HepG2 (cell line): ENCODE measurements around the gene ACP5. TPM values are rescaled to one million over a fixed set of nuclear protein-coding genes. Genes with fewer than 3 reads are reported as not detected.

Source experiments
- ATAC-seq: fragments of 200-7000 bp; cut with Tn5 transposase; 3 replicates; pipeline ENCODE4 v1.9.1; 2020; ENCODE audit warnings: mild to moderate bottlenecking, moderate library complexity
- BruUV-seq: library from RNA; stranded (reverse); fragments of 400-500 nt; replicated peaks from 2 replicates; lab custom pipeline; 2021; lab: Mats Ljungman, UMichigan
- CTCF ChIA-PET: fragments of 300-600 bp; formaldehyde crosslinking; extraction: SDS; loops from one replicate; lab custom pipeline; 2021; ENCODE audit warnings: low total read pairs, inconsistent platforms, low intra/inter-chr PET ratio; lab: Yijun Ruan, JAX
- POLR2A ChIA-PET: fragments of 350-600 bp; sonication (Branson Sonifier 250); formaldehyde crosslinking; loops from one replicate; lab custom pipeline; 2020; ENCODE audit warnings: antibody characterized with exemption, inconsistent platforms; lab: Yijun Ruan, JAX
- DNase-seq: peaks from one replicate; pipeline ENCODE4 v3.0.0-alpha.2; 2015; ENCODE audit warnings: low spot score
- FAIRE-seq: peaks from 3 replicates; lab custom pipeline; 2011; peaks lifted over from hg19 to GRCh38; lab: Jason Lieb, UNC
- H2AFZ ChIP-seq: one replicate; pipeline ENCODE4 v1.6.1; 2011; ENCODE audit warnings: low read length, inconsistent platforms
- H3K27ac ChIP-seq: fragments of 300-600 bp; 3 replicates; pipeline ENCODE4 v1.8.0; 2011; ENCODE audit warnings: mixed run types, mild to moderate bottlenecking, mixed read lengths, low read length, inconsistent platforms; ENCODE audit not compliant: insufficient read depth; ENCODE audit errors: extremely low read length
- H3K27me3 ChIP-seq, 2 experiments: fragments of 200-600 bp in 1 of 2; 2 replicates in 1 of 2; 3 replicates in 1 of 2; pipeline versions ENCODE4 v1.6.0 to v1.8.0; 2011; ENCODE audit warnings: low read length in 2 of 2, mild to moderate bottlenecking in 2 of 2, moderate library complexity in 2 of 2, inconsistent platforms in 1 of 2; ENCODE audit not compliant: insufficient read depth in 2 of 2, control insufficient read depth in 1 of 2
- H3K36me3 ChIP-seq, 2 experiments: fragments of 200-600 bp in 1 of 2; replicated peaks in 1 of 2; 2 replicates in 1 of 2; 3 replicates in 1 of 2; pipeline versions ENCODE4 v1.5.1 to v1.8.0; 2011; ENCODE audit warnings: low read length in 2 of 2, inconsistent platforms in 1 of 2; ENCODE audit not compliant: insufficient read depth in 2 of 2, control insufficient read depth in 1 of 2
- H3K4me1 ChIP-seq: 2 replicates; pipeline ENCODE4 v1.5.1; 2012; ENCODE audit warnings: low read length, inconsistent platforms; ENCODE audit not compliant: insufficient read depth
- H3K4me2 ChIP-seq: 2 replicates; pipeline ENCODE4 v1.6.0; 2011; ENCODE audit warnings: low read depth, low read length, inconsistent platforms
- H3K4me3 ChIP-seq, 3 experiments: fragments of 200-600 bp in 1 of 3; sonication (generic), shearing (Covaris generic) in 1 of 3; replicated peaks in 1 of 3; 2 replicates each; pipeline ENCODE4 v1.5.1; 2011 to 2016; ENCODE audit warnings: low read length in 3 of 3, inconsistent platforms in 2 of 3, low read depth in 2 of 3, mild to moderate bottlenecking in 2 of 3, control low read depth in 1 of 3, mixed read lengths in 1 of 3; ENCODE audit not compliant: insufficient read depth in 1 of 3
- H3K79me2 ChIP-seq: one replicate; pipeline ENCODE4 v1.6.1; 2011; ENCODE audit warnings: low read length, inconsistent platforms; ENCODE audit not compliant: insufficient read depth
- H3K9ac ChIP-seq: 2 replicates; pipeline ENCODE4 v1.6.0; 2011; ENCODE audit warnings: mild to moderate bottlenecking, low read depth, low read length, inconsistent platforms; ENCODE audit not compliant: insufficient read depth
- H3K9me3 ChIP-seq: 2 replicates; pipeline ENCODE4 v1.5.1; 2012; ENCODE audit warnings: mild to moderate bottlenecking, low read length
- H4K20me1 ChIP-seq: 2 replicates; pipeline ENCODE4 v1.6.0; 2011; ENCODE audit warnings: inconsistent platforms, mild to moderate bottlenecking, low read length, moderate library complexity; ENCODE audit not compliant: insufficient read depth
- KLF11 ChIP-seq: IDR thresholded peaks from 2 replicates; pipeline ENCODE4 v1.6.1; 2016; ENCODE audit warnings: missing compliant biosample characterization
- MAFF ChIP-seq: IDR thresholded peaks from 2 replicates; pipeline ENCODE4 v1.6.1; 2011; ENCODE audit warnings: low read depth, low read length, improper control_type of control experiment
- MAFK ChIP-seq, 2 experiments: IDR thresholded peaks in 1 of 2; conservative IDR thresholded peaks in 1 of 2; 2 replicates each; pipeline ENCODE4 v1.6.1; 2011; ENCODE audit warnings: improper control_type of control experiment in 2 of 2, low read length in 2 of 2
- TEAD3 ChIP-seq: optimal IDR thresholded peaks from 2 replicates; pipeline ENCODE3; 2016; ENCODE audit warnings: borderline replicate concordance
- ZNF510 ChIP-seq: sonication (generic); formaldehyde crosslinking; IDR thresholded peaks from 2 replicates; pipeline ENCODE4 v1.4.0; 2020; ENCODE audit warnings: low read depth, mild to moderate bottlenecking, missing genetic modification reagents
- ZNF652 ChIP-seq: IDR thresholded peaks from 2 replicates; pipeline ENCODE4 v1.6.1; 2016; ENCODE audit warnings: low read depth, borderline replicate concordance
- WGBS: methylation state at CpG from one replicate; pipeline ENCODE4 v1.1.6; 2017; ENCODE audit warnings: low lambda C conversion rate; 5-methylcytosine and 5-hydroxymethylcytosine counted together
- in situ Hi-C: cut with HindIII; loops from 2 replicates; pipeline ENCODE4 v1.10.0; 2017; ENCODE audit warnings: low pct_unique_long_range_greater_than_20kb; ENCODE audit not compliant: extremely low pct_ligation_motif_present
- intact Hi-C: fragments of 100-400 bp; cut with micrococcal nuclease; formaldehyde crosslinking; loops from one replicate; pipeline ENCODE4 v1.10.0; 2022; ENCODE audit not compliant: unreplicated experiment
- polyA plus RNA-seq, 8 experiments: library from polyadenylated mRNA; depleted of rRNA in 3 of 8; stranded (reverse) in 7 of 8; unstranded in 1 of 8; fragments of >200 nt; fragmentation: Illumina TruSeq in 4 of 8; extraction: Trizol in 4 of 8; gene quantifications; 2 replicates each; pipeline versions ENCODE4 v1.2.1 to v1.2.3, GENCODE V29; 2011 to 2016; ENCODE audit warnings: low read depth in 4 of 8, missing spikeins in 1 of 8, mixed read lengths in 1 of 8; ENCODE audit not compliant: insufficient read depth in 1 of 8
- total RNA-seq, 5 experiments: library from RNA; depleted of rRNA; stranded (reverse); fragments of >200 nt; fragmentation: Illumina TruSeq; extraction: Trizol; gene quantifications; 2 replicates each; pipeline ENCODE4 v1.2.3, GENCODE V29; 2016; ENCODE audit warnings: low read depth in 1 of 5
- TF ChIP-seq, protein P1 (sequence below): sonication (generic); formaldehyde crosslinking; IDR thresholded peaks from 2 replicates; pipeline ENCODE4 v1.8.0; 2022; ENCODE audit warnings: missing genetic modification reagents, mild to moderate bottlenecking, moderate library complexity, borderline replicate concordance

Gene ACP5
- total and polyA plus RNA-seq, 2 of the 13 experiments (the other 11 are each of a cell fraction or from before 2014, with no cell fraction given): 1.3 to 6.7 TPM

- TF ChIP-seq, protein P1, sequence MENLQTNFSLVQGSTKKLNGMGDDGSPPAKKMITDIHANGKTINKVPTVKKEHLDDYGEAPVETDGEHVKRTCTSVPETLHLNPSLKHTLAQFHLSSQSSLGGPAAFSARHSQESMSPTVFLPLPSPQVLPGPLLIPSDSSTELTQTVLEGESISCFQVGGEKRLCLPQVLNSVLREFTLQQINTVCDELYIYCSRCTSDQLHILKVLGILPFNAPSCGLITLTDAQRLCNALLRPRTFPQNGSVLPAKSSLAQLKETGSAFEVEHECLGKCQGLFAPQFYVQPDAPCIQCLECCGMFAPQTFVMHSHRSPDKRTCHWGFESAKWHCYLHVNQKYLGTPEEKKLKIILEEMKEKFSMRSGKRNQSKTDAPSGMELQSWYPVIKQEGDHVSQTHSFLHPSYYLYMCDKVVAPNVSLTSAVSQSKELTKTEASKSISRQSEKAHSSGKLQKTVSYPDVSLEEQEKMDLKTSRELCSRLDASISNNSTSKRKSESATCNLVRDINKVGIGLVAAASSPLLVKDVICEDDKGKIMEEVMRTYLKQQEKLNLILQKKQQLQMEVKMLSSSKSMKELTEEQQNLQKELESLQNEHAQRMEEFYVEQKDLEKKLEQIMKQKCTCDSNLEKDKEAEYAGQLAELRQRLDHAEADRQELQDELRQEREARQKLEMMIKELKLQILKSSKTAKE (CRISPR knock-in tag): no peak
- TF ChIP-seq ZNF652: no peak
These were observed 18.7 kb upstream of the ACP5 start (continued) for GRCh38 chr19:11596156-11596555.

DNA sequence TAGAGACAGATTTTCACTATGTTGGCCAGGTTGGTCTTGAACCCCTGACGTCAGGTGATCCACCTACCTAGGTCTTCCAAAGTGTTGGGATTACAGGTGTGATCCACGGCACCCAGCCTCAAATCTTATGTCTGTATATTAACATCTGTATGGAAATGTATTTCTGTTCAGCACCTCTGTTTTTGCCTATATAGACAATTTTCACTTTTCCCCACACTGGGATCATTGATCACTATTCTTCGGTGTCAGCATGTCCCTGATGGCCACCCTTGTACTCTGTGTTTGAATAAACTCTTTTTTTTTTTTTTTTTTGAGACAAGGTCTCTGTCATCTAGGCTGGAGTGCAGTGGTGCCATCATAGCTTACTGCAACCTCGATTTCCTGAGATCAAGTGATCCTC, 16.6 kb upstream of the ACP5 start:
- no peaks in the 10 kb centered on the region for H3K36me3 ChIP-seq
- H3K4me2 ChIP-seq: no peak overlapping the region
- 58% methylated on average over 4 of the region's 4 CpGs for WGBS
- intact Hi-C loops: no loop called here
- no peak for DNase-seq
- FAIRE-seq: no peak
- in situ Hi-C loops: no loop called here
- no peak overlapping the region for H3K4me3 ChIP-seq
- no peaks in the 10 kb centered on the region for H3K9me3 ChIP-seq
- peaks cover 15% of the 10 kb centered on the region for H3K79me2 ChIP-seq
- CTCF ChIA-PET: no interaction called here
- TF ChIP-seq ZNF510 (CRISPR knock-in tag) (no peak), MAFF (peak; percentile 82), MAFK (conservative IDR thresholded peaks at IDR 0.05 in 1 of 2, IDR thresholded peaks at IDR 0.05 in 1 of 2; ENCODE audit: low read length in 2 of 2) (peak; percentile 82 to 87), TEAD3 (CRISPR knock-in tag) (no peak), KLF11 (CRISPR knock-in tag) (no peak)
- no peak overlapping the region for H3K9ac ChIP-seq
- no peak for ATAC-seq
- peaks cover 26% of the 10 kb centered on the region for H3K4me1 ChIP-seq
- no peaks in the 10 kb centered on the region for H3K27me3 ChIP-seq
- no TSS peak for BruUV-seq
- H2AFZ ChIP-seq: no peak overlapping the region
- no peaks in the 10 kb centered on the region for H4K20me1 ChIP-seq
- H3K27ac ChIP-seq: no peak overlapping the region
- POLR2A ChIA-PET: no interaction called here
